ENCODE data around the gene MIAT.
"Not testable (repeated sequence)": the region's sequence is repeated elsewhere in the genome, so short reads cannot be mapped to it uniquely, and the experiment has no call there.

MIAT gene

DNA sequence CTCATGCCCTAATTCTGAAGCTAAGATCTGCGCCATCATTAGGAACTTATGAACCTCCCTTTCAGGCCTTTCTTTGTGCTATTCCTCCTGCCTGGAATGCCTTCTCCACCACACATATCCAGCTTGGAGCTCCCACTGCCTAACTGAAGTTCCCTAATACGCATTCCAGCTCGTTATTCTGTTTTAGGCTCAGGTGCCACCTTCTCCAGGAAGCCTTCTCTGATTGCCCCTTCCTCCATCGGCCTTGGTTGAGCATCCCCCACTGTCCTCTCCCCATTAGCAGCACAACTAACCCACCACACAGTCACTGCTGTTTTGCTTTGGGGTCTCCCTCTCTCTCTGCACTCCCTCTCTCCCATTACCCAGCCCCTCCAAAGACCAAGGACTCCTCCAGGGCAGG is 44.7 kb upstream of the MIAT start (continued):
- no peak for TF ChIP-seq ZNF184 (tag by site-specific recombination; IDR thresholded peaks at IDR 0.05)

DNA sequence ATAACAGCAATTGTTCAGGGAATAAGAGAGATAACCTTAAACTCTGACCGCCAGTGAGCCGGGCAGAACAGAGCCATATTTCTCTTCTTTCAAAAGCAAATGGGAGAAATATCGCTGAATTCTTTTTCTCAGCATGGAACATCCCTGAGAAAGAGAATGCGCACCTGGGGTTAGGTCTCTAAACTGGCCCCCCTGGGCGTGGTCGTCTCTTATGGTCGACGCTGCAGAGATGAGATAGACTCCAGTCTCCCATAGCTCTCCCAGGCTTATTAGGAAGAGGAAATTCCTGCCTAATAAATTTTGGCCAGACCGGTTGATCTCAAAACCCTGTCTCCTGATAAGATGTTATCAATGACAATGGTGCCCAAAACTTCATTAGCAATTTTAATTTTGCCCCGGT is 43.6 kb upstream of the MIAT start:
- CTCF ChIA-PET; H3K4me3 ChIP-seq (ENCODE audit: low read depth, low read length); H3K36me3 ChIP-seq (ENCODE audit: control insufficient read depth in 2 of 2, insufficient read depth in 1 of 2, low read length in 2 of 2); H3K4me1 ChIP-seq (ENCODE audit: control insufficient read depth, insufficient read depth, low read length); H3K9me3 ChIP-seq (ENCODE audit: control insufficient read depth, insufficient read depth, low read depth, low read length); H3K27ac ChIP-seq (ENCODE audit: extremely low read depth, low read depth, low read length); POLR2A ChIA-PET: not testable (repeated sequence)

DNA sequence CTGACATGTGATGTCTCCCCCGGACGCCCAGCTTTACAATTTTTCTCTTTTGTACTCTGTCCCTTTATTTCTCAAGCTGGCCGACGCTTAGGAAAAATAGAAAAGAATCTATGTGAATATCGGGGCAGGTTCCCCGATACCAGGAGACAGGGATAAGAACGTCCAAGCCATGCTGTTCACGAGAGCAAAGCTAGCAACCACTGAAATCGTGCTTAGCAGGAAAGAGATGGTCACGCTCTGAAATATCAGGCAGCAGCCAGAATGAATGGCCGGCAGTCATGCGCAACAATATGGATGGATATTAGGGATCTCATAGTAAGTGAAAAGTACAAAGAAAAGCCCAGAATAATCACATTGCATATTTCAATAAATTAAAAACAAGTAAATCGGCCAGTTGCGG is 43.1 kb upstream of the MIAT start:
- Histone ChIP-seq H3K9me3 (ENCODE audit: control insufficient read depth, insufficient read depth, low read depth, low read length) (no peaks in the 10 kb centered on the region), H3K27ac (ENCODE audit: extremely low read depth, low read depth, low read length) (no peak overlapping the region), H3K4me3 (ENCODE audit: low read depth, low read length) (no peak overlapping the region), H3K4me1 (ENCODE audit: control insufficient read depth, insufficient read depth, low read length) (no peaks in the 10 kb centered on the region), H3K36me3 (ENCODE audit: control insufficient read depth in 2 of 2, insufficient read depth in 1 of 2, low read length in 2 of 2) (no peaks in the 10 kb centered on the region)
- TF ChIP-seq, protein P1, sequence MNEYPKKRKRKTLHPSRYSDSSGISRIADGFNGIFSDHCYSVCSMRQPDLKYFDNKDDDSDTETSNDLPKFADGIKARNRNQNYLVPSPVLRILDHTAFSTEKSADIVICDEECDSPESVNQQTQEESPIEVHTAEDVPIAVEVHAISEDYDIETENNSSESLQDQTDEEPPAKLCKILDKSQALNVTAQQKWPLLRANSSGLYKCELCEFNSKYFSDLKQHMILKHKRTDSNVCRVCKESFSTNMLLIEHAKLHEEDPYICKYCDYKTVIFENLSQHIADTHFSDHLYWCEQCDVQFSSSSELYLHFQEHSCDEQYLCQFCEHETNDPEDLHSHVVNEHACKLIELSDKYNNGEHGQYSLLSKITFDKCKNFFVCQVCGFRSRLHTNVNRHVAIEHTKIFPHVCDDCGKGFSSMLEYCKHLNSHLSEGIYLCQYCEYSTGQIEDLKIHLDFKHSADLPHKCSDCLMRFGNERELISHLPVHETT (tag by site-specific recombination; IDR thresholded peaks at IDR 0.05): no peak
- TF ChIP-seq ZNF19 (tag by site-specific recombination; IDR thresholded peaks at IDR 0.05; ENCODE audit: low read depth) (no peak), ZNF701 (tag by site-specific recombination; IDR thresholded peaks at IDR 0.05) (no peak), KLF9 (tag by site-specific recombination; IDR thresholded peaks at IDR 0.05; ENCODE audit: low read depth) (no peak), ZNF354C (tag by site-specific recombination; IDR thresholded peaks at IDR 0.05; ENCODE audit: borderline replicate concordance, low read depth) (no peak), ZNF514 (tag by site-specific recombination; IDR thresholded peaks at IDR 0.05) (no peak), ZNF473 (tag by site-specific recombination; IDR thresholded peaks at IDR 0.05) (no peak), ZNF768 (tag by site-specific recombination; IDR thresholded peaks at IDR 0.05) (no peak), ZNF558 (tag by site-specific recombination; IDR thresholded peaks at IDR 0.05) (no peak), KLF8 (tag by site-specific recombination; IDR thresholded peaks at IDR 0.05) (no peak), ZIC2 (tag by site-specific recombination; IDR thresholded peaks at IDR 0.05) (no peak), GLI2 (tag by site-specific recombination; IDR thresholded peaks at IDR 0.05; ENCODE audit: borderline replicate concordance, low read depth) (no peak), ZNF24 (tag by site-specific recombination; IDR thresholded peaks at IDR 0.05) (no peak), ZSCAN30 (tag by site-specific recombination; IDR thresholded peaks at IDR 0.05) (no peak)
- TF ChIP-seq, protein P2, sequence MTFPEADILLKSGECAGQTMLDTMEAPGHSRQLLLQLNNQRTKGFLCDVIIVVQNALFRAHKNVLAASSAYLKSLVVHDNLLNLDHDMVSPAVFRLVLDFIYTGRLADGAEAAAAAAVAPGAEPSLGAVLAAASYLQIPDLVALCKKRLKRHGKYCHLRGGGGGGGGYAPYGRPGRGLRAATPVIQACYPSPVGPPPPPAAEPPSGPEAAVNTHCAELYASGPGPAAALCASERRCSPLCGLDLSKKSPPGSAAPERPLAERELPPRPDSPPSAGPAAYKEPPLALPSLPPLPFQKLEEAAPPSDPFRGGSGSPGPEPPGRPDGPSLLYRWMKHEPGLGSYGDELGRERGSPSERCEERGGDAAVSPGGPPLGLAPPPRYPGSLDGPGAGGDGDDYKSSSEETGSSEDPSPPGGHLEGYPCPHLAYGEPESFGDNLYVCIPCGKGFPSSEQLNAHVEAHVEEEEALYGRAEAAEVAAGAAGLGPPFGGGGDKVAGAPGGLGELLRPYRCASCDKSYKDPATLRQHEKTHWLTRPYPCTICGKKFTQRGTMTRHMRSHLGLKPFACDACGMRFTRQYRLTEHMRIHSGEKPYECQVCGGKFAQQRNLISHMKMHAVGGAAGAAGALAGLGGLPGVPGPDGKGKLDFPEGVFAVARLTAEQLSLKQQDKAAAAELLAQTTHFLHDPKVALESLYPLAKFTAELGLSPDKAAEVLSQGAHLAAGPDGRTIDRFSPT (tag by site-specific recombination; IDR thresholded peaks at IDR 0.05): no peak
- POLR2A ChIA-PET: no interaction called here
- CTCF ChIA-PET: no interaction called here

DNA sequence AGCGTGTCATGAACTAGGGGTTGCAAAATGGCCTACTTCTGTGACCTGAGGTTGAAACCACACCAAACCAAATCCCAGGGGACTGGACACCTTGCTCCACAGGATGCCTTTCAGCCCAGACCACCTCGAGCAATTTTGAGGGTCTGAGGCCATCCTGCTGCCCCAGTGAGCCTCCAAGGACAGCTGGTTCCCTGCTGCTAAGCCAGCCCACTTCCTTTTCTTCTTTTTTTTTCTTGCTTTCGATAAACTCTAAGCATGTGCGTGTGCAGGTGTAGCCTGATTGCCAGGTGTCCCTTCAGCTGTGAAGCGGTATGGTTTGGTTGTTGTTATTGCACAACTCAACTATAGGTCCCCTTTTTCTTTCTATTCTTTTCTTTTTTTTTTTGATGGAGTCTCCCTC is 42.2 kb upstream of the MIAT start:
- H3K36me3 ChIP-seq (ENCODE audit: control insufficient read depth in 2 of 2, insufficient read depth in 1 of 2, low read length in 2 of 2): no peaks in the 10 kb centered on the region
- no peak overlapping the region for H3K4me3 ChIP-seq (ENCODE audit: low read depth, low read length)
- no peak overlapping the region for H3K27ac ChIP-seq (ENCODE audit: extremely low read depth, low read depth, low read length)
- CTCF ChIA-PET: interaction anchor here (0.6 kb wide), 1 partner anchor 17 kb away, joined by 3 read pairs; no protein-coding TSS in a partner anchor
- H3K4me1 ChIP-seq (ENCODE audit: control insufficient read depth, insufficient read depth, low read length): no peaks in the 10 kb centered on the region
- H3K9me3 ChIP-seq (ENCODE audit: control insufficient read depth, insufficient read depth, low read depth, low read length): no peaks in the 10 kb centered on the region
- POLR2A ChIA-PET: no interaction called here
- no peak for TF ChIP-seq ZNF544 (tag by site-specific recombination; IDR thresholded peaks at IDR 0.05)
- no peak for TF ChIP-seq IKZF3 (tag by site-specific recombination; IDR thresholded peaks at IDR 0.05)
- no peak for TF ChIP-seq ZNF529 (tag by site-specific recombination; IDR thresholded peaks at IDR 0.05; ENCODE audit: insufficient replicate concordance)
- no peak for TF ChIP-seq MEIS1 (CRISPR knock-in tag; IDR thresholded peaks at IDR 0.05; ENCODE audit: borderline replicate concordance)
- TF ChIP-seq ZNF248 (tag by site-specific recombination; IDR thresholded peaks at IDR 0.05): no peak
- TF ChIP-seq, protein P3, sequence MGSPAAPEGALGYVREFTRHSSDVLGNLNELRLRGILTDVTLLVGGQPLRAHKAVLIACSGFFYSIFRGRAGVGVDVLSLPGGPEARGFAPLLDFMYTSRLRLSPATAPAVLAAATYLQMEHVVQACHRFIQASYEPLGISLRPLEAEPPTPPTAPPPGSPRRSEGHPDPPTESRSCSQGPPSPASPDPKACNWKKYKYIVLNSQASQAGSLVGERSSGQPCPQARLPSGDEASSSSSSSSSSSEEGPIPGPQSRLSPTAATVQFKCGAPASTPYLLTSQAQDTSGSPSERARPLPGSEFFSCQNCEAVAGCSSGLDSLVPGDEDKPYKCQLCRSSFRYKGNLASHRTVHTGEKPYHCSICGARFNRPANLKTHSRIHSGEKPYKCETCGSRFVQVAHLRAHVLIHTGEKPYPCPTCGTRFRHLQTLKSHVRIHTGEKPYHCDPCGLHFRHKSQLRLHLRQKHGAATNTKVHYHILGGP (tag by site-specific recombination; IDR thresholded peaks at IDR 0.05): no peak
- TF ChIP-seq, protein P4, sequence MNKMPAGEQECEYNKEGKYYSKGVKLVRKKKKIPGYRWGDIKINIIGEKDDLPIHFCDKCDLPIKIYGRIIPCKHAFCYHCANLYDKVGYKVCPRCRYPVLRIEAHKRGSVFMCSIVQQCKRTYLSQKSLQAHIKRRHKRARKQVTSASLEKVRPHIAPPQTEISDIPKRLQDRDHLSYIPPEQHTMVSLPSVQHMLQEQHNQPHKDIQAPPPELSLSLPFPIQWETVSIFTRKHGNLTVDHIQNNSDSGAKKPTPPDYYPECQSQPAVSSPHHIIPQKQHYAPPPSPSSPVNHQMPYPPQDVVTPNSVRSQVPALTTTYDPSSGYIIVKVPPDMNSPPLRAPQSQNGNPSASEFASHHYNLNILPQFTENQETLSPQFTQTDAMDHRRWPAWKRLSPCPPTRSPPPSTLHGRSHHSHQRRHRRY (tag by site-specific recombination; IDR thresholded peaks at IDR 0.05): no peak
- TF ChIP-seq ZFHX2 (tag by site-specific recombination; conservative IDR thresholded peaks at IDR 0.05): no peak

All from HEK293 (cell line).